Choroid plexus epithelial cell (primary cell): ENCODE data around the gene TMEM120B.

ENCODE experiments used
- DNase-seq: peaks from one replicate; pipeline ENCODE4 v3.0.0-alpha.2; 2010; ENCODE audit warnings: low read depth
- H3K4me3 ChIP-seq: 2 replicates; pipeline ENCODE4 v1.5.1; 2011; ENCODE audit warnings: low read depth, mild to moderate bottlenecking, control low read depth, low read length, moderate library complexity
- TF ChIP-seq, protein P1 (sequence below): conservative IDR thresholded peaks from 2 replicates; pipeline ENCODE4 v1.5.1; 2011; ENCODE audit warnings: low read depth, mild to moderate bottlenecking, control low read depth, inconsistent platforms, low read length, moderate library complexity

Gene TMEM120B

GRCh38 chr12:121811434-121812319, 99.1 kb downstream of the TMEM120B start:
- peak overlapping the region; percentile 67 for H3K4me3 ChIP-seq
- TF ChIP-seq, protein P1, sequence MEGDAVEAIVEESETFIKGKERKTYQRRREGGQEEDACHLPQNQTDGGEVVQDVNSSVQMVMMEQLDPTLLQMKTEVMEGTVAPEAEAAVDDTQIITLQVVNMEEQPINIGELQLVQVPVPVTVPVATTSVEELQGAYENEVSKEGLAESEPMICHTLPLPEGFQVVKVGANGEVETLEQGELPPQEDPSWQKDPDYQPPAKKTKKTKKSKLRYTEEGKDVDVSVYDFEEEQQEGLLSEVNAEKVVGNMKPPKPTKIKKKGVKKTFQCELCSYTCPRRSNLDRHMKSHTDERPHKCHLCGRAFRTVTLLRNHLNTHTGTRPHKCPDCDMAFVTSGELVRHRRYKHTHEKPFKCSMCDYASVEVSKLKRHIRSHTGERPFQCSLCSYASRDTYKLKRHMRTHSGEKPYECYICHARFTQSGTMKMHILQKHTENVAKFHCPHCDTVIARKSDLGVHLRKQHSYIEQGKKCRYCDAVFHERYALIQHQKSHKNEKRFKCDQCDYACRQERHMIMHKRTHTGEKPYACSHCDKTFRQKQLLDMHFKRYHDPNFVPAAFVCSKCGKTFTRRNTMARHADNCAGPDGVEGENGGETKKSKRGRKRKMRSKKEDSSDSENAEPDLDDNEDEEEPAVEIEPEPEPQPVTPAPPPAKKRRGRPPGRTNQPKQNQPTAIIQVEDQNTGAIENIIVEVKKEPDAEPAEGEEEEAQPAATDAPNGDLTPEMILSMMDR = peak; percentile 58
- DNase-seq = peak; percentile 72

GRCh38 chr12:121812320-121812871, 99.8 kb downstream of the TMEM120B start:
- DNase-seq = peak; percentile 84
- TF ChIP-seq, protein P1 = peak; percentile 18
- peak overlapping the region; percentile 67 for H3K4me3 ChIP-seq

- TF ChIP-seq, protein P1 = no peak
- peak overlapping the region; percentile 67 for H3K4me3 ChIP-seq
- DNase-seq = no peak
Measured at GRCh38 chr12:121812921-121813896, 100.7 kb downstream of the TMEM120B start.

GRCh38 chr12:121813951-121814350, 101.4 kb downstream of the TMEM120B start:
- TF ChIP-seq, protein P1 = no peak
- DNase-seq = no peak
- H3K4me3 ChIP-seq = no peak overlapping the region

DNA sequence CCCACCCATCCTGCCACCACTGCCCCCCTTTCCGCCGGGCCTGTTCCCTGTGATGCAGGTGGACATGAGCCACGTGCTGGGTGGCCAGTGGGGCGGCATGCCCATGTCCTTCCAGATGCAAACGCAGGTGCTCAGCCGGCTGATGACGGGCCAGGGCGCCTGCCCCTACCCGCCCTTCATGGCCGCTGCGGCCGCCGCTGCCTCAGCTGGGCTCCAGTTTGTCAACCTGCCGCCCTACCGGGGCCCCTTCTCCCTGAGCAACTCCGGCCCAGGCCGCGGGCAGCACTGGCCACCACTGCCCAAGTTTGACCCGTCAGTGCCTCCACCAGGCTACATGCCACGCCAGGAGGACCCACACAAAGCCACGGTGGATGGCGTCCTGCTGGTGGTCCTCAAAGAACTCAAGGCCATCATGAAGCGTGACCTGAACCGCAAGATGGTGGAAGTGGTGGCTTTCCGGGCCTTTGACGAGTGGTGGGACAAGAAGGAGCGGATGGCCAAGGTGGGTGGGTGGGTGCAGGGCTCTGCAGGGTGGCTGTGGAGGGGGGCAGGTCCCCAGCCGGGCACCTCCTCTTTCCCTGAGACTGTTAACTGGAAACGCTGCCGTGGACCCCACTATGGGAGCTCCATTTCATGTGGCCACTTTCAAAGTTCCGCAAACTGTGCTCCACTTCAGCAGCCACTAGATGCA, 102.0 kb downstream of the TMEM120B start:
- DNase-seq = no peak
- H3K4me3 ChIP-seq = no peak overlapping the region
- TF ChIP-seq, protein P1 = no peak

DNA sequence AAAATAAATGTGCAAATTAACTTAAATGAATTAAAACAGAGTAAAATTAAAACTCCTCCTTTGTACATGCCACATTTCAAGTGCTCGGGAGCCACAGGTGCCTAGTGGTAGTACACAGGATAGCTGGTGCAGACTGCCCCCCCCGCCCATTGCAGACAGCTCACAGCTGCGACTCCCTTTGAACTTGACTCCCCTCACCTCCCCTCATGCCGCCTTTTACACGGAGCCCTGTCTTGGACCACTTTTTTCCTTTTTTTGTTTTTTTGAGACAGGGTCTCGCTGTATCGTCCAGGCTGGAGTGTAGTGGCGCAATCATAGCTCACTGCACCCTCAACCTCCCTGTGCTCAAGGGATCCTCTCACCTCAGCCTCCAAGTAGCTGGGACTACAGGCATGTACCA, 102.7 kb downstream of the TMEM120B start:
- no peak for DNase-seq
- H3K4me3 ChIP-seq = no peak overlapping the region
- TF ChIP-seq, protein P1 = no peak
